NCI-H187 (cell line): Measurements from ENCODE around the gene SRGAP1.

Experiments
- DNase-seq, 2 experiments: peaks; one replicate each; lab custom pipeline; 2025; lab: John Stamatoyannopoulos, UW

Gene SRGAP1

GRCh38 chr12:63844391-63845341, at the start of gene SRGAP1:
SRGAP1 (plus strand) TSS chr12:63844700; CDS start chr12:63844817, 117 bp downstream.
- peak; percentile 33 to 37 for DNase-seq

- DNase-seq, result no peak
Measured at GRCh38 chr12:63795032-63795687, 49.3 kb upstream of the SRGAP1 start.

GRCh38 chr12:63795944-63796343, 48.6 kb upstream of the SRGAP1 start:
- DNase-seq, result no peak

GRCh38 chr12:63802012-63802608, 42.4 kb upstream of the SRGAP1 start:
- peak in 1 of 2 experiments; percentile 5 for DNase-seq

- no peak for DNase-seq
Measured at GRCh38 chr12:63804746-63805145, 39.8 kb upstream of the SRGAP1 start.

GRCh38 chr12:63805704-63806672, 38.5 kb upstream of the SRGAP1 start:
- no peak for DNase-seq

- no peak for DNase-seq
Measured at GRCh38 chr12:63808631-63809030, 35.9 kb upstream of the SRGAP1 start.

GRCh38 chr12:63809566-63809965, 34.9 kb upstream of the SRGAP1 start:
- DNase-seq, result no peak

- DNase-seq, result no peak
Measured at GRCh38 chr12:63811334-63811733, 33.2 kb upstream of the SRGAP1 start.

- no peak for DNase-seq
Measured at GRCh38 chr12:63811755-63812154, 32.7 kb upstream of the SRGAP1 start.

GRCh38 chr12:63814146-63814772, 30.2 kb upstream of the SRGAP1 start:
- DNase-seq, result no peak

- DNase-seq, result no peak
Measured at GRCh38 chr12:63815482-63815852, 29.0 kb upstream of the SRGAP1 start.

GRCh38 chr12:63816031-63816430, 28.5 kb upstream of the SRGAP1 start:
- DNase-seq, result no peak

- DNase-seq, result no peak
Measured at GRCh38 chr12:63820427-63820826, 24.1 kb upstream of the SRGAP1 start.

- no peak for DNase-seq
Measured at GRCh38 chr12:63821781-63822251, 22.7 kb upstream of the SRGAP1 start.

GRCh38 chr12:63822352-63822751, 22.1 kb upstream of the SRGAP1 start:
- no peak for DNase-seq

- DNase-seq, result no peak
Measured at GRCh38 chr12:63823040-63823439, 21.5 kb upstream of the SRGAP1 start.

GRCh38 chr12:63826006-63826585, 18.4 kb upstream of the SRGAP1 start:
- DNase-seq, result no peak

GRCh38 chr12:63828867-63829266, 15.6 kb upstream of the SRGAP1 start:
- DNase-seq, result no peak

GRCh38 chr12:63836046-63836445, 8.5 kb upstream of the SRGAP1 start:
- no peak for DNase-seq

GRCh38 chr12:63836936-63837335, 7.6 kb upstream of the SRGAP1 start:
- no peak for DNase-seq
